ENCODE results near the gene DFFA.

- TF ChIP-seq, protein P1, sequence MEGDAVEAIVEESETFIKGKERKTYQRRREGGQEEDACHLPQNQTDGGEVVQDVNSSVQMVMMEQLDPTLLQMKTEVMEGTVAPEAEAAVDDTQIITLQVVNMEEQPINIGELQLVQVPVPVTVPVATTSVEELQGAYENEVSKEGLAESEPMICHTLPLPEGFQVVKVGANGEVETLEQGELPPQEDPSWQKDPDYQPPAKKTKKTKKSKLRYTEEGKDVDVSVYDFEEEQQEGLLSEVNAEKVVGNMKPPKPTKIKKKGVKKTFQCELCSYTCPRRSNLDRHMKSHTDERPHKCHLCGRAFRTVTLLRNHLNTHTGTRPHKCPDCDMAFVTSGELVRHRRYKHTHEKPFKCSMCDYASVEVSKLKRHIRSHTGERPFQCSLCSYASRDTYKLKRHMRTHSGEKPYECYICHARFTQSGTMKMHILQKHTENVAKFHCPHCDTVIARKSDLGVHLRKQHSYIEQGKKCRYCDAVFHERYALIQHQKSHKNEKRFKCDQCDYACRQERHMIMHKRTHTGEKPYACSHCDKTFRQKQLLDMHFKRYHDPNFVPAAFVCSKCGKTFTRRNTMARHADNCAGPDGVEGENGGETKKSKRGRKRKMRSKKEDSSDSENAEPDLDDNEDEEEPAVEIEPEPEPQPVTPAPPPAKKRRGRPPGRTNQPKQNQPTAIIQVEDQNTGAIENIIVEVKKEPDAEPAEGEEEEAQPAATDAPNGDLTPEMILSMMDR (IDR thresholded peaks at IDR 0.05): no peak
- no peak for TF ChIP-seq POLR2A (IDR thresholded peaks at IDR 0.05)
- TF ChIP-seq POLR2AphosphoS5 (IDR thresholded peaks at IDR 0.05): peak in 1 of 3 donors; percentile 56
These were observed 2.5 kb upstream of the DFFA start, which contains the start of gene PEX14 for GRCh38 chr1:10474613-10475507.

All from breast epithelium (tissue), 3 donors.